Measurements from ENCODE around the gene MAP4K4. TPM values are rescaled to one million over a fixed set of nuclear protein-coding genes. Genes with fewer than 3 reads are reported as not detected.

Gene MAP4K4
- total and polyA plus RNA-seq, 2 of the 13 experiments (the other 11 are each of a cell fraction or from before 2014, with no cell fraction given), result 105 to 264 TPM

GRCh38 chr2:101823347-101823791 lies 125.9 kb downstream of the MAP4K4 start (continued):
- TF ChIP-seq, protein P1, sequence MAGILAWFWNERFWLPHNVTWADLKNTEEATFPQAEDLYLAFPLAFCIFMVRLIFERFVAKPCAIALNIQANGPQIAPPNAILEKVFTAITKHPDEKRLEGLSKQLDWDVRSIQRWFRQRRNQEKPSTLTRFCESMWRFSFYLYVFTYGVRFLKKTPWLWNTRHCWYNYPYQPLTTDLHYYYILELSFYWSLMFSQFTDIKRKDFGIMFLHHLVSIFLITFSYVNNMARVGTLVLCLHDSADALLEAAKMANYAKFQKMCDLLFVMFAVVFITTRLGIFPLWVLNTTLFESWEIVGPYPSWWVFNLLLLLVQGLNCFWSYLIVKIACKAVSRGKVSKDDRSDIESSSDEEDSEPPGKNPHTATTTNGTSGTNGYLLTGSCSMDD (CRISPR knock-in tag; IDR thresholded peaks at IDR 0.05), result no peak
- TF ChIP-seq CBX5 (CRISPR knock-in tag; IDR thresholded peaks at IDR 0.05; ENCODE audit: borderline replicate concordance) (no peak; the same call in 1 of the 2 replicates), DNMT3B (CRISPR knock-in tag; conservative IDR thresholded peaks at IDR 0.05) (no peak), ZMAT3 (CRISPR knock-in tag; conservative IDR thresholded peaks at IDR 0.05) (no peak), HMG20A (CRISPR knock-in tag; IDR thresholded peaks at IDR 0.05; ENCODE audit: borderline replicate concordance) (no peak), SALL1 (CRISPR knock-in tag; IDR thresholded peaks at IDR 0.05) (peak; percentile 49; the same call in 1 of the 2 replicates), TBP (CRISPR knock-in tag; IDR thresholded peaks at IDR 0.05) (no peak), NFIC (IDR thresholded peaks at IDR 0.05; ENCODE audit: low read length) (no peak), CBX2 (IDR thresholded peaks at IDR 0.05; ENCODE audit: low read depth, low read length) (no peak), CBX2 (CRISPR knock-in tag; IDR thresholded peaks at IDR 0.05; ENCODE audit: low read depth) (no peak), ZNF501 (CRISPR knock-in tag; IDR thresholded peaks at IDR 0.05) (no peak), GLI4 (CRISPR knock-in tag; IDR thresholded peaks at IDR 0.05; ENCODE audit: borderline replicate concordance) (0 out of 2 replicates have a peak, but pooled peaks have one; percentile 31), TBX2 (CRISPR knock-in tag; IDR thresholded peaks at IDR 0.05; ENCODE audit: borderline replicate concordance) (peak; percentile 34; the same call in 1 of the 2 replicates), NR2F1 (CRISPR knock-in tag; IDR thresholded peaks at IDR 0.05) (no peak), THRA (CRISPR knock-in tag; IDR thresholded peaks at IDR 0.05; ENCODE audit: borderline replicate concordance) (peak; percentile 80), HOXA3 (CRISPR knock-in tag; IDR thresholded peaks at IDR 0.05) (peak; percentile 13; the same call in 1 of the 2 replicates), IRF9 (CRISPR knock-in tag; IDR thresholded peaks at IDR 0.05; ENCODE audit: borderline replicate concordance) (no peak), ZBTB21 (CRISPR knock-in tag; IDR thresholded peaks at IDR 0.05) (no peak), ZNF773 (CRISPR knock-in tag; IDR thresholded peaks at IDR 0.05; ENCODE audit: borderline replicate concordance) (no peak), ZNF687 (CRISPR knock-in tag; IDR thresholded peaks at IDR 0.05) (peak; percentile 25; the same call in 1 of the 2 replicates), ATRX (CRISPR knock-in tag; IDR thresholded peaks at IDR 0.05; ENCODE audit: borderline replicate concordance) (no peak)
- TF ChIP-seq, protein P2, sequence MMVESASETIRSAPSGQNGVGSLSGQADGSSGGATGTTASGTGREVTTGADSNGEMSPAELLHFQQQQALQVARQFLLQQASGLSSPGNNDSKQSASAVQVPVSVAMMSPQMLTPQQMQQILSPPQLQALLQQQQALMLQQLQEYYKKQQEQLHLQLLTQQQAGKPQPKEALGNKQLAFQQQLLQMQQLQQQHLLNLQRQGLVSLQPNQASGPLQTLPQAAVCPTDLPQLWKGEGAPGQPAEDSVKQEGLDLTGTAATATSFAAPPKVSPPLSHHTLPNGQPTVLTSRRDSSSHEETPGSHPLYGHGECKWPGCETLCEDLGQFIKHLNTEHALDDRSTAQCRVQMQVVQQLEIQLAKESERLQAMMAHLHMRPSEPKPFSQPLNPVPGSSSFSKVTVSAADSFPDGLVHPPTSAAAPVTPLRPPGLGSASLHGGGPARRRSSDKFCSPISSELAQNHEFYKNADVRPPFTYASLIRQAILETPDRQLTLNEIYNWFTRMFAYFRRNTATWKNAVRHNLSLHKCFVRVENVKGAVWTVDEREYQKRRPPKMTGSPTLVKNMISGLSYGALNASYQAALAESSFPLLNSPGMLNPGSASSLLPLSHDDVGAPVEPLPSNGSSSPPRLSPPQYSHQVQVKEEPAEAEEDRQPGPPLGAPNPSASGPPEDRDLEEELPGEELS (CRISPR knock-in tag; IDR thresholded peaks at IDR 0.05), result no peak; the same call in 1 of the 2 replicates
